GM13977 (cell line): ENCODE data around the gene KCND3.

Experiments
- DNase-seq: peaks from one replicate; pipeline ENCODE4 v3.0.0; 2012; ENCODE audit warnings: low spot score
- CTCF ChIP-seq: IDR thresholded peaks from 2 replicates; pipeline ENCODE4 v1.5.1; 2012; ENCODE audit warnings: mild to moderate bottlenecking, control low read depth; ENCODE audit not compliant: insufficient read depth; ENCODE audit errors: extremely low read depth, missing control alignments
- in situ Hi-C: fragments of 300-500 bp; cut with MboI; formaldehyde crosslinking; loops from one replicate; pipeline ENCODE4 v1.12.0; 2022; ENCODE audit warnings: low sequenced_read_pairs, low pct_unique_long_range_greater_than_20kb, mixed read lengths, inconsistent platforms; ENCODE audit not compliant: unreplicated experiment

The KCND3 gene

GRCh38 chr1:111734856-111735255 lies 254.6 kb downstream of the KCND3 start:
- in situ Hi-C loops: no loop called here
- TF ChIP-seq CTCF: no peak
- no peak for DNase-seq

GRCh38 chr1:111734426-111734825 lies 255.0 kb downstream of the KCND3 start:
- in situ Hi-C loops: no loop called here
- TF ChIP-seq CTCF: no peak
- DNase-seq: no peak

- TF ChIP-seq CTCF: no peak
- DNase-seq: no peak
- in situ Hi-C loops: no loop called here
Observed at GRCh38 chr1:111733992-111734341, 255.5 kb downstream of the KCND3 start.

- in situ Hi-C loops: no loop called here
- TF ChIP-seq CTCF: no peak
- DNase-seq: no peak
Observed at GRCh38 chr1:111733183-111733991, 256.1 kb downstream of the KCND3 start.

GRCh38 chr1:111732718-111733117 lies 256.8 kb downstream of the KCND3 start:
- DNase-seq: no peak
- no peak for TF ChIP-seq CTCF
- in situ Hi-C loops: no loop called here

- no peak for TF ChIP-seq CTCF
- no peak for DNase-seq
- in situ Hi-C loops: no loop called here
Observed at GRCh38 chr1:111731956-111732355, 257.5 kb downstream of the KCND3 start.

GRCh38 chr1:111730706-111731105 lies 258.8 kb downstream of the KCND3 start:
- no peak for TF ChIP-seq CTCF
- DNase-seq: no peak
- in situ Hi-C loops: no loop called here
